CD1c-positive myeloid dendritic cell (primary cell): ENCODE data around the gene EBP.
"Not testable (repeated sequence)": the region's sequence is repeated elsewhere in the genome, so short reads cannot be mapped to it uniquely, and the experiment has no call there.

Source experiments
- DNase-seq: peaks from one replicate; pipeline ENCODE4 v3.0.0-alpha.2; 2016; ENCODE audit errors: extremely low spot score

The EBP gene

DNA sequence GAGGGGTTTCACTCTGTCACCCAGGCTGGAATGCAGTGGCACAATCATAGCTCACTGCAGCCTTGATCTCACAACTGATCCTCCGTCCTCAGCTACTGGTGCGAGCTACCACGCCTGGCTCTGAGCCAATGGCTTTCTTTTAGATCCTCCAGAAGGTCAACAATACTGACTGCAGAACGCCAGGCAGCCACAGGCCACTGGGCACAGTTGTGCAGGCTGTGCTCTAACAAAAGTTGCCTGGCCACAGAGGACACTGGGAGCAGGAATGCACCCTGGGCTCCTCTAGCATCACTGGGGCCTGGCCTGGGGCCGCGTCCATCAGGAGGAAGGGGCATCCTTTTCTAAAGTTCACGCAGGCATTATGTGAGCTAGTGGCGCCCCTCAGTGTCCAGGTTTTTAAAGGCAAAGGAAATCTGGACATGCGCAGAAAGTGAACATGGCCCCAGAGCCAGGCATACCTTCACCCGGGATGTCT, 27.7 kb upstream of the EBP start:
- DNase-seq = peak; percentile 9

DNA sequence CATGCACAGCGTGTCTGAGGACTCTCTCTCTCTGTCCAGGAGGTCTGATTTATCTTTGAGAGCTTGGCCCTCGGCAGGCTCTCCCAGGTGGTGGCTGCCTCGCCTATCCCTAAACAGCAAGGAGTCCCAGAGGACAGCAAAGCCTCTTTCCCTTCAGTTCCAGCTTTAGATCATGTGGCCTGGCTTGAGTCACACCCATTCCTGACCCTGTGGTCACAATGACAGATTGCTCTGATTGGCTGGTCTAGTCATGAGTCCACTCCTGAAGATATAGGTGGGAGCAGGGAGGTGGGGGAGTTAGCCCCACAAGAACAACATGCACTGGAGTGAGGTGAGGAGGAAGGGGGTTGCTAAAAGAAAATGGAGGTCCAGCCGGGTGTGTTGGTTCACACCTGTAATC, 24.9 kb upstream of the EBP start:
- DNase-seq = no peak

DNA sequence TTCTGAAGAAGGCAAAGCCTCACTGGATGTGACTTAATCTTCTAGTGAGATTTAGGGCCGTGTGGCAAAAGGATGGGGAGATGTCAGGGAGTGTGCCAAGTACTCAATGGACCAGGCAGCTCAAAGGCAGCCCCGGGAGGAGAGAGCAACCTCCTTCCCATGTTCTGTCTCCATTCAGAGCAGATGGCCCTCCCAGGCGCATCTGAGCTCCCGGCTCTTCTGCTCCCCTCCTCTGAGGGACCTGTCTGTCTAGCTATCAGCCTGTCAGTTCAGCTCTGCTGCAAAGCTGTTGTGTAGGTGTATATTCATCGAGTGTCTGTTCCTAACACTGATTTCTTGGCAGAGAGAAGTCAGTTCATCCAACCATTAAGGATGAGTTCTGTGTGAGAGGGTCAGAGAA, 23.7 kb upstream of the EBP start:
- no peak for DNase-seq

DNA sequence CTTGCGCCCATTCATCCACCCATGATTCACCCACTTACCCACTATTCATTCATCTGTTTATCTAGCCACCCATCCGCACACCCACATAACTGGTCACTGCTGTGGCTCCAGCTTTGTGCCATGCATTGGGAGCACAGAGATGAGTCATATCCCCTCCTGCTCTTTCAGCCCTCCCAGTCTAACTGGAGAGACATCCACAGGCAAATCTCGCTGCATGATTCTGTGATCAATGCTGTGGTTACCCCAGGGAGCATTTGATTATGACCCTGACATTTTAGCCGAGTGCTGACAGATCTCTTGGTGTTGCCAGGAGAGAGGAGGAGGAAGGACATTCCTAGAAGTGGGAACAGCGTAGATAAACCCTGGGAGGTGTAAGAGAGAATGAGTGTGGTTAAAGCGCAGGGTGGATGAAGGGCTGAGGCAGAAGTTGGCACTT, 23.2 kb upstream of the EBP start:
- no peak for DNase-seq

DNA sequence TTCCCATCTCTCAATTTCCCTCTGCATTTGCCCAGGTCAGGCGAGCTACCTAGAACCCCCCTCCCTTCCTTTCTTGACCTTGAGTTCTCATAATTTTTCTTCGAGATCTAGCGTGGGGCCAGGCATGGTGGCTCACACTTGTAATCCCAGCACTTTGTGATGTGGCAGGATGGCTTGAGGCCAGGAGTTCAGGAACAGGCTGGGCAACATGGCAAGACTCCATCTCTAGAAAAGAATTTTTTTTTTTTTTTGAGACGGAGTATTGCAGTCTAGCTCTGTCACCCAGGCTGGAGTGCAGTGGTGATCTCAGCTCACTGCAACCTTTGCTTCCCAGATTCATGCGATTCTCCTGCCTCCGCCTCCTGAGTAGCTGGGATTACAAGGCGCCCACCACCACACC, 17.3 kb upstream of the EBP start:
- no peak for DNase-seq

DNA sequence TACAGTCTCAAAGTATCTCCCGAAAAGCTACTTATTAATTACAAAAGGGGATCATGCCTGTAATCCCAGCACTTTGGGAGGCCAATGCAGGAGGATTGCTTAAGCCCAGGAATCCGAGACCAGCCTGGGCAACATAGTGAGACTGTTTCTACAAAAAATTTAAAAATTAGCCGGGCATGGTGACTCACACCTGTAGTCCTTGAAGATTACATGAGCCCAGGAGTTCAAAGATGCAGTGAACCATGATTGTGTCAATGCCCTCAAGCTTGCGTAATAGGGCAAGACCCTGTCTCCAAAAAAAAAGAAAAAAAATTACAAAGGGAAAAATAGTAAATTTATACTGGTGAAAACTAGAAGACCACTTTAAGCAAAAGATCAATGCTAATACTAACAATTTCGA, 16.1 kb upstream of the EBP start:
- no peak for DNase-seq

DNA sequence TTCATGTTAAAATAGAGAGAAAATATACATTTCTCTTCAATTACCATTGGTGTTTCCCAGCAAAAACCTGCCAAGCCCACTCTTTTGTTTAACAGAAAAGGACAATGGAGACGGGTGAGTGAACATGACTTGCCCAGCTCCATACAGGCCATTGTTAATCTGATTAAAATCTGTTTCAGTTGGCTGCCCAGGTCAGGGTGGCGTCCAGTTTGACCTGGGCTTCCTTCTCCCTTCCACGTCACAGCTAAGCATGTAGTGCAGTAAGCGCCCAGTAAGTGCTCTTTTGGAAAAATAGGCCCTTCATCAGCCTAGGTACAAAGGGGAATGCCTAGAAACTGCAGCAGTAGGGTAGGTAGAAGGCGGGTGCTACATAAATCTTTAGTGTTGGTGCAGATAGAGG, 14.4 kb upstream of the EBP start:
- no peak for DNase-seq

DNA sequence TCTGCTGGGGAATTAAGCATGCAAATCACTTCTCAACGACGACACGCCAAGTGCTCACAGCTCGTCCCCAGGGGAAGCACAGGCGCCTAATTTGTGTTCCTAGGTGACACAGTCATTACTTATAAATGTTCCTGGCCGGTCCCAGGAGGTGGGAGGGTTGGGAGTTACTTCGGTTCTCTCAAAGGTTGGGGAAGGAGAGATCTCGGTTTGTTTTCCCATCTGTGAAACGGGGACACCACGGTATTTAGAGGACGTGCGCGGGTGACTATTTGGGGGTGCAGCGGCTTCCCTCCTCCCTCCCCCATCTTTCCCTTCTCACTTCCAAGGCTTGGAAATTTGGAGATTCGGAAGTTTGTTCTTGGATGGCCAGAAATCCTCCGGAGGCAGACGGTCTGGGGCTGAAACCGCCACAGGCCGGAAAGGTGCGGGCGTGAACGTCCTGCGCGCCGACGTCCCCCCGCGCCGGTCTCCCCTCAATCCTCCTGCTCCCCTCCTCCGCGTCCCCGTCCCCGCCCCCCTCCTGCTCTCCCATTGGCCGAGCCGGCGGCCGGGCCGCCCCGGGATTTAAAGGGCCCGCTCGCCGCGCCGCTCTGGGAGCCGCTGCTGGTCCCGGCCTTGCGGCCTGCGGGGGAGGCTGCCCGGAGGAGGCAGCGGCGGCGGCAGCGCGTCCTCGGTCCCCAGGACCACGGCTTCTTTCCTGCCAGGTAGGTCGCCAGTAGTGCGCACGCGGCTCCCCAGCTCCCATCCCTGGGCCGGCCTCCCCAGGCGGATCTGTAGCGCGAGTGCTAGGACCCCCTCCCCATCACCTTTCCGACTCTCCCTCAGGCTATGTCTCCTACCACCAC, 13.0 kb upstream of the EBP start, which contains the start of gene PORCN:
PORCN (plus strand) TSS at position 593 of the 845 bp plus-strand sequence. CDS start 829 bp downstream, outside the sequence.
- DNase-seq = peak; percentile 73

DNA sequence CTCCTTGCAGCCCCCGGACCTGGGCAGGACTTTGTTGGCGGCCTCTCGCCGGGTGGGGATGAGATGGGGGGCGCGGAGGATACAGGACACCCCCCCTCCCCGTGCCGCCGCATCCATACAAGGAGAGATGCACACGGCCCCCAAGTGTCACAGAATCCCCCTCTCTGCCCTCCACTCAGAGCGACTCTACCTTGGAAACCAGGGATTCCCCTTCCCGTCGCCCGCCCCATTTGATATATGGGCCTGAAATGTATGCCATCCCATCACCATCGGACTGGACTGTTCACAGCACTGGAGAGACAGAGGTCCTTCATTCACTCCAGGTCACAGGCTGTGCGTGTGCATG, 12.4 kb upstream of the EBP start:
- DNase-seq = no peak

DNA sequence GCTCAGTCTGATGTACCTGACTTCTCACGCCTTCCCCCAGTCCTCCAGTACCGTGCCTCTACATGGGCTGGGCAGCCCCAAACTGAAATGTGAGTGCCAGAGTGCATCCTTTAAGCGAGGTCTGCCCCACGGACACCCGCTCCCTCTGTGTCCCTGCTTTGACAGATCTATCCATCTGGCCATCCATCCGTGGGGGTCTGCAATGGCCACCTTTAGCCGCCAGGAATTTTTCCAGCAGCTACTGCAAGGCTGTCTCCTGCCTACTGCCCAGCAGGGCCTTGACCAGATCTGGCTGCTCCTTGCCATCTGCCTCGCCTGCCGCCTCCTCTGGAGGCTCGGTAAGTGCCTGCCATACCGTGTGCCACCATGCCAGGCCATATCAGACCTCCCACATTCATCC, 12.0 kb upstream of the EBP start:
- no peak for DNase-seq

DNA sequence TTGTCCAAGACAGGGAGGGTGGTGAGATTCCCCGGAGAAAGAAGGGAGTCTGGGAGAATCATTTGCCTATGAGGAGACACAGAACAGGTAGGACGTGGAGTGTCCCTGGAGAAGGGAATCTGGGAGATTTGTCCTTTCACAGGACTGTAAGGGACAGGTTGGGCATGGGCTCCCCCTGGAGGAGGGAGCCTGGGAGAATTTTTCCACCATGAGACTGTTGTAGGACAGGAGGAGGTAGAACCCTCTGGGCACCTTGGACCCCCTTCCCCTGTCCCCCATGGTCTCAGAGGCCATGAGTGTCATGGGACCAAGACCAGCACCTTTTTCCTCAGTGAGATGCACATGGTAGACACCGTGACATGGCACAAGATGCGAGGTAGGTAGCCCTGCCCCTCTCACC, 10.0 kb upstream of the EBP start:
- no peak for DNase-seq

DNA sequence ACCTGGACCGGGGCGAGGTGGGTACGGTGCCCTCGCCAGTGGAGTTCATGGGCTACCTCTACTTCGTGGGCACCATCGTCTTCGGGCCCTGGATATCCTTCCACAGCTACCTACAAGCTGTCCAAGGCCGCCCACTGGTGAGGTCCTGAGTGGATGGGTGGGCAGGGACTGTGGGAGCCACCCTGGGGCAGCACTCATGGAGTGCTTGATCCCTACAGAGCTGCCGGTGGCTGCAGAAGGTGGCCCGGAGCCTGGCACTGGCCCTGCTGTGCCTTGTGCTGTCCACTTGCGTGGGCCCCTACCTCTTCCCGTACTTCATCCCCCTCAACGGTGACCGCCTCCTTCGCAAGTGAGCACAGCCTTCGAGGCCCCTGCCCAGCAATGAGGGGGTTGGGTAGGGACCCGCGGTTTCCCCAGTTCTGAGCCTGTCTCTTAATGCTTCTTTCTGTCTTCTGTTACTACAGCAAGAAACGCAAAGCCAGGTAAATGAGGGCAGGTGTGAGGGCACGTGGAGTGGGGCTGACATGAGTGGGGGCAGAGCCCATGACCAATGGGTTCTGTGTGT, 9.2 kb upstream of the EBP start:
- DNase-seq = no peak

DNA sequence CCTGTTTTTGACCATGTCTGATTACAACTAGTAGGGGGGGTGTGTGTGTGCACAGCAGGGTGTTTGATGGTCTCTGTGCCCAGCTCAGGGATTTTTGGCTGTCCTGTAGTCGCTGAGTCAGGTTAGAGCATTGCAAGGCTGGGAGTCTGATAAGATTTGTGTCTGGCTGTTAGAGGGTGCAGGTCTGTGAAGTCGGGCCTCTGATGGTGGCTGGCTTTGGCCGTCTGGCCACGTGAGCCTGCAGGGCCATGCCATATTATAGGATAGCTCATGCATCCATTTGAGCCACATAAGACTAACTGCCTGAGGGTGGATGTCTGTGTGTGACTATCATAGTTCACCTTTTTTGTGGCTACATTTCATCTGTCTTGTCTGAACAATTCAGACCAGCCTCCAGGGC, 7.9 kb upstream of the EBP start:
- DNase-seq = no peak

DNA sequence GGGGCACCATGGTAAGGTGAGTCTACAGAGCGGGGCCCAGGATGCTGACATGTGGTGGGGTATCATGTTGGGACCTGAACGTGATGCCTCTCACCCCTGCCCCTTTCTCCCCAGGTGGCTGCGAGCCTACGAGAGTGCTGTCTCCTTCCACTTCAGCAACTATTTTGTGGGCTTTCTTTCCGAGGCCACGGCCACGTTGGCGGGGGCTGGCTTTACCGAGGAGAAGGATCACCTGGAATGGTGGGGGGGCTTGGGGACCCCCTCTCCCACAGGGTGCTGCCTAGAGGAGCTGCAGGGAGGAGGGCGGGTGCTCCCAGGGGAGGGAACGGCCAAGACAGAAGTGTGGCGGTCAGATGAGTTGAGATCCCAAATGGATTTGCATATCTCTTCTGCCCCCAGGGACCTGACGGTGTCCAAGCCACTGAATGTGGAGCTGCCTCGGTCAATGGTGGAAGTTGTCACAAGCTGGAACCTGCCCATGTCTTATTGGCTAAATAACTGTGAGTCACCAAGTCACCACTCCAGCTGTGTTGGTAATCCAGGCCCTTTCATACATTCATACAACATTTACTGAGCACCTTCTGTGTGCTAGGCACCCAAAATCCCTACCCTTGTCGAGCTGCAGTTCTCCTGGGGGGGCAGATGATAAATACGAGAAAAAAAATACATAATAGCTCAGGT, 7.3 kb upstream of the EBP start:
- DNase-seq = no peak

DNA sequence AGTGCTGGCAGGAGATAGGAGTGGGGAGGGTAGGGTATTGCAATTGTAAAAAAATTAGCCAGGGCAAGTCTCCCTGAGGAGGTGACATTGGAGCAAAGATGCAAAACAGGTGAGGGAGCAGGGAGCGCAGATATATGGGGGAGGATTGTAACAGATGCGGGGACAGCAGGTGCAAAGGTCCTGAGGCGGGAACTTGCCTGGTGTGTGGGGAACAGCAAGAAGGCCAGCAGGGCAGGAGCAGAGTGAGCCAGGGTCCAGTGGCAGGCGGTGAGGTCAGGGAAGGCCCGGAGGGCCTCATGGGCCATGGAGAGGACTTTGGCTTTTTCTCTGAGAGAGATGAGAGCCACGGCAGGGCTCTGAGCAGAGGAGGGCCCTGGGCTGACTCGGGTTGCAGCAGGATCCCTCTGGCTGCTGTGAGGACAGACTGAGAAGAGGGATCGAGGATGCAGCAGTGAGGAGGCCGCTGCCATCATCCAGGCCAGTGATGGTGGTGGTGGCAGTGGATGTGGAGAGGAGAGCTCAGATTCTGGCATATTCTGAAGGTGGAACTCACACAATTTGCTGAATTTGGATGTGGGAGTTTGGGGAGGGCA, 6.6 kb upstream of the EBP start:
- no peak for DNase-seq

DNA sequence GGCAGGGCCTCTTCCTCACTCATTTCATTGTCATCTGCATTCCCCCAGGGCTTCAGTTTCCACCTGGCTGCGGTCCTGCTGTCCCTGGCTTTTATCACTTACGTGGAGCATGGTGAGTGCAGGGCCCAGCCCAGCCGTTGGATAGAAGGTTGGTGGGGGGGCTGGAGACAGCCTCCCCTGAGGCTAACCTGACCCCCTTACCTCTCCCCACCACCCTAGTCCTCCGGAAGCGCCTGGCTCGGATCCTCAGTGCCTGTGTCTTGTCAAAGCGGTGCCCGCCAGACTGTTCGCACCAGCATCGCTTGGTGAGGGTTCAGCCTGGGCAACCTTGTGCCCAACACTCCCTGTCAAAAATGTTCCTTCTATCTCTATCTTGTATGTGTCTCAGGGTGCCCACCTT, 5.8 kb upstream of the EBP start:
- DNase-seq = no peak

DNA sequence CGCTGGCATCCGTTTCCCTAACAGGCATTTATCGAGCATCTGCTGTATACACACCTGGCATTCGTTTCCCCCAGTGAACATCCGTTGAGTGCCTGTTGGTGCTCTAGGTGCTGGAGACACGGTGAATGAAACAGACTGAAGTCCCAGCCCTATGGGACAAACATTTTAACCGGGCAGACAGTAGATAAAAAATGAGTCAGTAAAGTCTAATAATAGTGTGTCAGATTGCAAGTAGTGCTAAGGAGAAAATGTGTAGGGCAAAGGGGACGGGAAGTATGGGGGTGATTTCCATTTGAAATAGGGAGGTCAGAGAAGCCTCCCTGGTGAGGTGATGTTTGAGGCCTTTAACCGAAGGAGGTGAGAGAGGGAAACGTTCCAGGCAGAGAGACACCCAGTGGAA, 5.3 kb upstream of the EBP start:
- DNase-seq = no peak

DNA sequence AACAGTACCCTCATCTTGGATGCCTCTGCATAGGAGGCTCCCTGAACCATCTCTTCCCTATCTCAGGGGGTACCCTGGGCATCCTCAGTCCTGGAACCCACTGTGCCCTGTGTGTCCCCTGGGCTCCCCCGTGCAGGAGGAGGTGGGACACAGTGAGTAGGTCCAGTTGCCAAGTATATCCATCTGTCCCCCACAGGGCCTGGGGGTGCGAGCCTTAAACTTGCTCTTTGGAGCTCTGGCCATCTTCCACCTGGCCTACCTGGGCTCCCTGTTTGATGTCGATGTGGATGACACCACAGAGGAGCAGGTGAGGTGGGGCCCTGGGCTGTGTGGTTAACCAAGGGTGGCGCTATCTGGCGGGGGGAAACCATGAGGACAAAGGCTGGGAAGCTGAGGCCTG, 4.6 kb upstream of the EBP start:
- DNase-seq = no peak

DNA sequence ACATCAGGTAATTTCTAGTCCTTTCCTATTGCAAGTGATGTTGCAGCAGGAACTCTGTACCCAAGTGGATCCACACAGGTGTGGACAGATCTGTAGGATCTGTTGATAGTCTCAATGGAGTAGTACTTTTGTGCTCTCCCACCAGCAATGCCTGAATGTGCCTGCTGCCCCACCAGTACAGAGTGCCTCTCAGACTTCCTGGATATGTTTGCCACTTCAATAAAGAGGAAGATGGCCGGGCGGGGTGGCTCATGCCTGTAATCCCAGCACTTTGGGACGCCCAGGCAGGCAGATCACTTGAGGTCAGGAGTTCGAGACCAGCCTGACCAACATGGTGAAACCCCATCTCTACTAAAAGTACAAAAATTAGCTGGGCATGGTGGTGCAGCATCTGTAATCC, 2.1 kb upstream of the EBP start:
- DNase-seq = not testable (repeated sequence)

DNA sequence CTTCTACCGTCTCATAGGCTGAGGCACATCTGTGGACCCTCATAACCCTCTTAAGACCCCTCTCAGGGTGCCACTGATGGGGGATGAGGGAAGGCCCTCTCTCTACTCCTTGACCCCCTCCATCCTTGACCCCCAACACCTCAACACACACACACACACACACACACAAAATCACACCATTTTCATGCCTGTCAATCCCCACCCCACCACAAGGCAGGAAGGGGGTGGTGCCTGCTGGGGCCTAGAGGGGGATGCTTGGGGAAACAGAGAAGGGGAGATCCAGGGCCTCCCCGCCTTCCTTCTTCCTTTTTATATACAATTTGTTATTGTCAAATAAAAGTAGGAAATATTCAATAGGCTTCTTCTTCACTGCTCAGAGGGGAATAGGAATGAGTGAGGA, 1.2 kb upstream of the EBP start:
- DNase-seq = no peak

DNA sequence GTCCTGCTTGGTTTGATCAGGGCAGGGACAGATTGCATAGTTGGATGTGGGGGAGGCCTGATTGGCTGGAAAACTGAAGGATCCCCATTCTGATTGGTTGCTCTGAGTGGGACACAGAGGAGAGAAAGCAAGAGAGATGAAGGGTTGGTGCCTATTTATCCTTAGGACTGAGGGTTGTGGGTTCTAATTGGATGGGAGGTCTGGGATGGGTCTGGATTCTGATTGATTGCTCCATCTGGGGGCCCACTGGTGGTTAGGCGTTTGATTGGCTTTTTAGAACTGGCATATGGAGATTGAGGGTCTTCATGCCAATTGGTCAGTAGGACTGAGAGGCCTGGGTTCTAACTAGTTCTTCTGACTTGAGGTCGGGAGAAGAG, 644 bp upstream of the EBP start:
- no peak for DNase-seq

DNA sequence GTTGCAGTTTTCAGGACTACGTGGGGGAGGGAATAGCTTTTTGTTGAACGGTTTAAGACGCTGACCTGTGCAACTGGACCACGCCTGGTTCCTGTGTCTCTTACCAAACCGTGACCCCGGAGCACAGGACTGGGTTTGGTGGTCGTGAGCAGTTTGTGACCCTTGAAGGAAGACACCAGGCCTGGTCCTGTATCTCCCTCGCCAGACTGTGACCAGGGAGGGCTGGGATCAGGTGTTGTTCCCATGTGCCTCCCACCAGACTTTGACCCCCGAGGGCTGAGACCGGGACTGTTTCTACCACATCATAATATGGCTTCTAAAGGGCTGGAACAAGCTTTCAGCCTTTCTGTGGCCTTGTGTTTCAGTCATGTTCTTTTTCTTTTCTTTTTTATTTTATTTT, 683 bp downstream of the EBP start:
- DNase-seq = no peak

DNA sequence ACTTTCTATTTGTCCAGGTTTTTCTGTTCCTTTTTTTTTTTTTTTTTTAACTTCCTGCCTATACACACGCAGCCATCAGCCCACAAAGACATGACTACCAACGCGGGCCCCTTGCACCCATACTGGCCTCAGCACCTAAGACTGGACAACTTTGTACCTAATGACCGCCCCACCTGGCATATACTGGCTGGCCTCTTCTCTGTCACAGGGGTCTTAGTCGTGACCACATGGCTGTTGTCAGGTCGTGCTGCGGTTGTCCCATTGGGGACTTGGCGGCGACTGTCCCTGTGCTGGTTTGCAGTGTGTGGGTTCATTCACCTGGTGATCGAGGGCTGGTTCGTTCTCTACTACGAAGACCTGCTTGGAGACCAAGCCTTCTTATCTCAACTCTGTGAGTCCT, 2.1 kb downstream of the EBP start:
- peak; percentile 16 for DNase-seq
